ENCODE measurements around the gene DUSP16.

The DUSP16 gene

GRCh38 chr12:12465522-12465921 is 97.1 kb downstream of the DUSP16 start:
- no peak for DNase-seq

DNA sequence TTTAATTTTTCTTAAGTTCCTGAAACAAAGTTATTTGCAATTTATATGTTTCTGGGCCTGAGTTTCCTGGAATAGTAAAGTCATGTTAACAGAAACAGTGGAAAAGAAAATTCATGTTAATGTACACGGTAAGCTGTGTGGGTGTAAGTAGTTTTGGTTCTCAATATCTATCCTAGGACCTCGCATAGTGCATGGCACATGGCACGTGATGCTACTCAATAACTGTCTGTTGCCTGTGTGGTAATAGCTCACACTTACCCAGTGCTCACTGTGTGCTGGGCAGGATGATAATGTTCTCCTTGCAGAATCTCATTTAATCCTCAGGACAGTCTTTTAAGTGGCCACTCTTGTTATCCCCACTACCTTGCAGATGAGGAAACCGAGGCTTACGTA is 100.7 kb downstream of the DUSP16 start:
- no peak for DNase-seq

DNA sequence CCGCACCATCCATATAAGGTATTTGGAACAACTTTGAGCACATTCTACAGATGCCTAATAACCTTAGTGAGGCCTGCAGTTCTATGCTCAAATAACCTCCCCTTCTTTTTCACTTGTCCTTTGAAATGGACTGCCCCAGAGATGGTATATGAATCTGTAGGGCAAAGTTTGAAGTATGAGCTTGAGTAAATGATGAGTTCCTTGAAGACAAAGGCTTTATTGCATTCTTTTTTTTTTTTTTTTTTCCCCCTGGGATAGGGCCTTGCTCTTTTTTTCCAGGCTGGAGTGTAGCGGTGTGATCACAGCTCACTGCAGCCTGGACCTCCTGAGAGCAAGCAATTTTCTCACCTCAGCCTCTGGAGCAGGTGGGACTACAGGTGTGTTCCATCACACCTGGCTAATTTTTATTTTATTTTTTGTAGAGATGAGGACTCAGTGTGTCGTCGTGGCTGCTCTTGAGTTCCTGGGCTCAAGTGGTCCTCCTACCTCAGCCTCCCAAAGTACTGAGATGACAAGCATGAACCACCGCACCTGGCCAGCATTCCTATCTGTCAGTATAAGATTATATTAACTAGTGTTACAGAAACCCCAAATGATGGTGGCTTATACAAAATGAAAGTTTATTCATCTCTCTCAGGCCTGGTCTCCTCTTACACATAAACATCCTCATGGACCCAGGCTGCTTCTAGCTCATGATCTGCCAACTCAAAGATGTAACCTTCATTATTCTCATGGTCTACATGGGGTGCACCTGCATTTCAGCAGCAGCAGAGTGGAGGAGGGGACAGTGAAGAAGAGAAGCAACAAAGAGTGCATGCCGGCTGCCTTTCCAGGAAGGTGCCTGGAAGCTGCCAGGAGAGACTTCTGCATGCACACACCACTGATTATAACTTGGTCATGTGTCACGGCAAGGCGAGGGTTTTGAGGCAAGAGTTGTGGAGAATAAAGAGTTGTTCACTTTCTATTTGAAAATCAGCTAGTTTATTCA is 101.4 kb downstream of the DUSP16 start:
- DNase-seq: no peak

DNA sequence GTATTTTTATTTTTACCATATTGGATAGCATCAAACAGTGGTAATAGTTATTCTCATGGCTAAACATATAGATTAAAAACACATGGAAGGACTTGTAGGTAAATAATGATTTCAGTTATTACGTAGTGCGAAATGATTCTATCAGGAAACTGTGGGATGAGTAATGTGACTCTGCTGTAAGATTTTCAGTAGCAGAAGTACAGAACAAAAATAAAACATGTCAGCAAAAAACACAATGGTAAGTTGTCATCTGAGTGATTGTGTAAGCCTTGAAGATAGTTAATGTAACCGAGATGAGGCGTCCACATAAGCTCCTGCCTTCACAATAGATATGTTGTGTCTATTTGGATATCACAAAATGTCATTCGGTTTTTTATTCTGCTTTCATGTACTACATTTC is 106.0 kb downstream of the DUSP16 start:
- no peak for DNase-seq

GRCh38 chr12:12454315-12454714 is 108.3 kb downstream of the DUSP16 start:
- no peak for DNase-seq

GRCh38 chr12:12453635-12454034 is 109.0 kb downstream of the DUSP16 start:
- no peak for DNase-seq

GRCh38 chr12:12452326-12452902 is 110.2 kb downstream of the DUSP16 start:
- DNase-seq: no peak

GRCh38 chr12:12451098-12451497 is 111.6 kb downstream of the DUSP16 start:
- DNase-seq: no peak

- DNase-seq: no peak
These were observed 112.6 kb downstream of the DUSP16 start for GRCh38 chr12:12450043-12450471.

- peak; percentile 77 for DNase-seq
These were observed 113.1 kb downstream of the DUSP16 start for GRCh38 chr12:12449533-12450025.

DNA sequence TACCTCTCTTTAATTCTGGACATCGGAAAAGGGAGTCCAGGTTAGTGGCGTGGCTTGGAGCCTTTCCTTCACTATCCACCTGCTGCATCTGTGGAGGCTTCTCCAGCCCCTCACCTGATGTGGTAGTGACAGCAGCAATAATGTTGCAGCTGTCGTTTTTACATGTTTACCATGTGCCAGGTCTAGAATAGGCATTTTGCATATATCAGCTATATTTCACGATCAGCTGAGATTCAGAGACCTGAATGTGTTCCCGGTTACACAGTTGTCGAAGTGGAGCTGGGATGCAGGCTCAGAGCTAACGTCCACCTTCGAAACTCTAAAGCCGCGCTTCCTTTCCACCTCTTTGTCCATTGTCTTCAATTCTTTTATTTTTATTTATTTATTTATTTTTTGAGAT is 114.8 kb downstream of the DUSP16 start:
- no peak for DNase-seq

DNA sequence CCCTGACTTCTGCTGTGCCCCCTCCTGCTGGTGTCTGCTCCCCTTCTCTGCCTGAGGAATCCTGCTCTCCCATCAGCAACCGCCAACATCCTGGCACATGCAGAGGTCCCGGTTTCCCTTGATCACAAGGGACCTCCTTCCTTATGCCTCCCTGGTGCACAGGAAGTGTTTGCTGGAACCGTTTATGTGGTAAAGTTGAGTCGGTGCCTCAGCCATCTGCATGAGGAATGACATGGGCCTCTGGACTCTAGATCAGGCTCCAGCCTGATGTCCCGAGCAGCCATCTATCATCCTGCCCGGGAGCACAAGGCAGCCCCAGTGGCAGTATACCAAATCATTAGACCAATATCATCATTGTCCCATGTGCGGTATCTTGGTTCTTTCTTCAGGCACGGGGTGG is 115.4 kb downstream of the DUSP16 start:
- DNase-seq: no peak

DNA sequence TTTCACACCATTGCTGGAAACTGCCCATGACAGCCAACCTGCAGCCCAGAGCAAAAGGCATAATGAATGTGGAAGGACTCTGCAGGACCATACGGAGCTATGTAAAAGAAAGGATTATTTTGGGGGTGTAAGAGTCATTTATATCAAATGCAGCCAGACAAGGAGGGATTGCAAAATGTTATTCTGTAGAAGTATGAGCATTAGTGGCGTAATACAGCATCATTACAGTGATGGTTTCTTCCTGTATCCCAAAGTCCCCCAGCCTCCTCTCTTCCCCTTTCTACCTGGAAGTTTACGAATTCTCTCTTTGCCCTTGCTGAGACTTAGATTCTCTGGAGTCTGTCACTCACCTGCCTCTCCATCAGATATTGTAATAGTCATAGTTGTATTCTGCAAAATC is 115.9 kb downstream of the DUSP16 start:
- no peak for DNase-seq

GRCh38 chr12:12445882-12446181 is 116.8 kb downstream of the DUSP16 start:
- no peak for DNase-seq

- DNase-seq: no peak
These were observed 117.3 kb downstream of the DUSP16 start for GRCh38 chr12:12445165-12445881.

DNA sequence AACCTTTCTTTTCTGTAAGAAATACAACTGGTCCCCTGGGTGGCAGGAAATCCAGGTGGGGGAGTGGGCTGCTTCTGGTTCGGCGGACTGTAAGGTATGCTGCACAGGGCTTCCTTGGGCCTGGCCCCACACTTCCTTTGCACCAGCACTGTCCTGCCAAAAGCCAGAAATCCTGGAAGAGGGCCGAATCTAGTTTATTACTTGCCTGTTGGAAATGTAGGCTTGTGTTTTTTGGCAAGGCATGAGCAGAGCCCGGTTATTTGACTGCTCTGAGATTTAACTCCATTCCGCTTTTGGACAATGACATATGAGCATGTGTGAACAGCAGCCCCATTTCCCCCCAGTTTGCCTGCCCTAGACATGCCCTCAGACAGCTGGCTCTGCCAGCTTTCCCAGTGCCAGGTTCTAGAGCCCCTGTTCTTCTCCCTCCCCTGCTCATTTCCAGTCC is 119.2 kb downstream of the DUSP16 start:
- no peak for DNase-seq

- no peak for DNase-seq
These were observed 120.1 kb downstream of the DUSP16 start for GRCh38 chr12:12442548-12443071.

- DNase-seq: no peak
These were observed 120.7 kb downstream of the DUSP16 start for GRCh38 chr12:12441843-12442461.

- DNase-seq: no peak
These were observed 121.2 kb downstream of the DUSP16 start for GRCh38 chr12:12441429-12441807.

GRCh38 chr12:12440784-12441428 is 121.8 kb downstream of the DUSP16 start:
- no peak for DNase-seq

GRCh38 chr12:12439636-12440035 is 123.0 kb downstream of the DUSP16 start:
- DNase-seq: peak; percentile 74

DNA sequence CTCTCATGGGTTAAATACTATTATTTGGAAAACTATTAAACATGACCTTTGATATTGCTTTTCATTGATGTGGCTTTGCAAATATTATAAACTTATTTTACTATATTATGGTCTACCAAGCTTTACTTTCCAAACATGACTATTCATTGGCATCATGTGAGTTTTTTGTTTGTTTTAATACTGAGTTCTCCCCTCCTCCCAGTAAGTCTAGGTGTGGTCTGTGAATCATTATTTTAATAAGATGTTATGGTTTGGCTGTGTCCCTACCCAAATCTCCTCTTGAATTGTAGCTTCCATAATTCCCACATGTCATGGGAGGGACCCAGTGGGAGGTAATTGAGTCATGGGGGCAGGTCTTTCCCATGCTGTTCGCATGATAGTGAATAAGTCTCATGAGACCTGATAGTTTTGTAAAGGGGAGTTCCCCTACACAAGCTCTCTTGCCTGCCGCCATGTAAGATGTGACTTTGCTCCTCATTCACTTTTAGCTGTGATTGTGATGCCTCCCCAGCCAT is 125.8 kb downstream of the DUSP16 start:
- no peak for DNase-seq
